ENCODE measurements around the gene IGF2BP2. TPM values are rescaled to one million over a fixed set of nuclear protein-coding genes. Genes with fewer than 3 reads are reported as not detected.

Gene IGF2BP2
- total and polyA plus RNA-seq, 8 donors = 4.0 to 303 (median 29.0) TPM

DNA sequence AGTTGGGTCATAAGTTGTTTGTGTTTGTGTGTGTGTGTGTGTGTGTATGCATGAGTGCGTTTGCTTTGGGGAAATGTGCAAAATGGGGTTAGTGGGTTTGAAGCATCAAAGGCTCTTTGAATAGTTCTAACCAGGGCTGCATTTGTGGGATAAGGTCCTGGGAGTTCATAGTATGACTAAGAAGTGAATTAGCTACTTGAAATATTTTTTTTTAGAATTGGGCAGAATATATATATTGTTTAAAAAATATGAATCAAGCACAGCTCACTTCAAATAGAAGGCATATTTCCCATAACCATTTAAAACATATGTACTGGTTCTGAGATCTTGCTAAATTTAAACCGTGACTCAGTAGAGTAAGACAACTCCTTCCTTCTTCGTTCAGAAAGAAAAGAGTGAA, 43.1 kb downstream of the IGF2BP2 start:
- Histone ChIP-seq H3K4me3 (no peak overlapping the region), H3K27ac (no peak overlapping the region), H3K27me3 (no peaks in the 10 kb centered on the region), H3K36me3 (no peaks in the 10 kb centered on the region), H3K4me1 (no peaks in the 10 kb centered on the region), H3K9me3 (no peaks in the 10 kb centered on the region)
- TF ChIP-seq POLR2AphosphoS5 (IDR thresholded peaks at IDR 0.05) (no peak), POLR2A (IDR thresholded peaks at IDR 0.05) (no peak), EP300 (IDR thresholded peaks at IDR 0.05) (no peak)
- TF ChIP-seq, protein P1, sequence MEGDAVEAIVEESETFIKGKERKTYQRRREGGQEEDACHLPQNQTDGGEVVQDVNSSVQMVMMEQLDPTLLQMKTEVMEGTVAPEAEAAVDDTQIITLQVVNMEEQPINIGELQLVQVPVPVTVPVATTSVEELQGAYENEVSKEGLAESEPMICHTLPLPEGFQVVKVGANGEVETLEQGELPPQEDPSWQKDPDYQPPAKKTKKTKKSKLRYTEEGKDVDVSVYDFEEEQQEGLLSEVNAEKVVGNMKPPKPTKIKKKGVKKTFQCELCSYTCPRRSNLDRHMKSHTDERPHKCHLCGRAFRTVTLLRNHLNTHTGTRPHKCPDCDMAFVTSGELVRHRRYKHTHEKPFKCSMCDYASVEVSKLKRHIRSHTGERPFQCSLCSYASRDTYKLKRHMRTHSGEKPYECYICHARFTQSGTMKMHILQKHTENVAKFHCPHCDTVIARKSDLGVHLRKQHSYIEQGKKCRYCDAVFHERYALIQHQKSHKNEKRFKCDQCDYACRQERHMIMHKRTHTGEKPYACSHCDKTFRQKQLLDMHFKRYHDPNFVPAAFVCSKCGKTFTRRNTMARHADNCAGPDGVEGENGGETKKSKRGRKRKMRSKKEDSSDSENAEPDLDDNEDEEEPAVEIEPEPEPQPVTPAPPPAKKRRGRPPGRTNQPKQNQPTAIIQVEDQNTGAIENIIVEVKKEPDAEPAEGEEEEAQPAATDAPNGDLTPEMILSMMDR (IDR thresholded peaks at IDR 0.05) = no peak
- intact Hi-C loops (cut with DNase I; ENCODE audit: low total_unique reads) = no loop called here
- DNase-seq = no peak
- 75 to 87% (median 82%) methylated on average over 3 of the region's 3 CpGs for WGBS, 5 donors

DNA sequence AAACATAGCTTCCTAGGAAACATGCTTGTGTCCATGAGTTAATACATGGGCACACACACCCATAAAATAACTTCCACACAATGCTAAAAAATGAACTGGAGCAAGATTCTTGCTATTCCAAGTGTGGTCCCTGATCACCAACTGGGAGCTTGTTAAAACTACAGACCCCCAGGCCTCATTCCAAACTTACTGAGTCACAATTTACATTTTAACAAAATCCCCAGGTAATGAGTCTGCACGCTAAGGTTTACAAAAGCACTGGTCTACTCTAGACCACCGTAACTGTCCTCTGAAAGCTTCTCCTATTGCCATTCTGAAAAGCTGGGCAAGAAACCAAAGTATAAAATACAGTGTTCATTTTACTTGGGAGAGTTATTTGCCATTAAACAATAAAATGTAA, 45.4 kb downstream of the IGF2BP2 start:
- Histone ChIP-seq H3K4me3 (no peak overlapping the region), H3K27me3 (no peaks in the 10 kb centered on the region), H3K4me1 (no peaks in the 10 kb centered on the region), H3K9me3 (no peaks in the 10 kb centered on the region), H3K36me3 (no peaks in the 10 kb centered on the region), H3K27ac (no peak overlapping the region)
- no peak for TF ChIP-seq POLR2A (IDR thresholded peaks at IDR 0.05)
- TF ChIP-seq, protein P1 (IDR thresholded peaks at IDR 0.05) = no peak
- TF ChIP-seq POLR2AphosphoS5 (IDR thresholded peaks at IDR 0.05) = no peak
- TF ChIP-seq EP300 (IDR thresholded peaks at IDR 0.05) = no peak
- intact Hi-C loops (cut with DNase I; ENCODE audit: low total_unique reads) = no loop called here
- 89 to 98% (median 90%) methylated on average over 2 of the region's 2 CpGs for WGBS, 5 donors
- DNase-seq = no peak

DNA sequence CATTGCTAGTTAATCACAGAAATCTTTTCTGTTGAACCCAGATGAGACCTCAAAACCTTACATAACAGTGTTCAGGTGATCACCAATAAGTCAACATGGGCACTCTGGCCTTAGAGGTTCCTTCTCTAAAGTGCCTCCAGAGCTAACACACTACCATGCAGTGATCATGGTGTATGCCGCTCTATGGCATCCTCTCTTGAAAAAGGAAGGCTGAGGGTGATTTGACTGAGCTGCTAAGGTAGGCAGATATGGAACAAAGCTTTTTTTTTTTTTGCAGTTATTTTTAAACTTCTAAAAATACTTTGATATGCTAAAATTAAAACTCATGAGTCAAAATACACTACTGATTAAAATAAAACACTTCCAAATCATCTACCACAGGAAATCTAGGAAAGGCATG, 46.0 kb downstream of the IGF2BP2 start:
- no peak overlapping the region for H3K4me3 ChIP-seq
- no peaks in the 10 kb centered on the region for H3K9me3 ChIP-seq
- TF ChIP-seq EP300 (IDR thresholded peaks at IDR 0.05) (no peak), POLR2A (IDR thresholded peaks at IDR 0.05) (no peak), POLR2AphosphoS5 (IDR thresholded peaks at IDR 0.05) (no peak)
- TF ChIP-seq, protein P1 (IDR thresholded peaks at IDR 0.05) = no peak
- no peak overlapping the region for H3K27ac ChIP-seq
- no peaks in the 10 kb centered on the region for H3K27me3 ChIP-seq
- 96 to 100% (median 97%) methylated on average over 1 of the region's 1 CpG for WGBS, 5 donors
- intact Hi-C loops (cut with DNase I; ENCODE audit: low total_unique reads) = no loop called here
- no peak for DNase-seq
- H3K36me3 ChIP-seq = no peaks in the 10 kb centered on the region
- peaks cover 4 to 5% (median 4%) of the 10 kb centered on the region in 4 donors for H3K4me1 ChIP-seq

DNA sequence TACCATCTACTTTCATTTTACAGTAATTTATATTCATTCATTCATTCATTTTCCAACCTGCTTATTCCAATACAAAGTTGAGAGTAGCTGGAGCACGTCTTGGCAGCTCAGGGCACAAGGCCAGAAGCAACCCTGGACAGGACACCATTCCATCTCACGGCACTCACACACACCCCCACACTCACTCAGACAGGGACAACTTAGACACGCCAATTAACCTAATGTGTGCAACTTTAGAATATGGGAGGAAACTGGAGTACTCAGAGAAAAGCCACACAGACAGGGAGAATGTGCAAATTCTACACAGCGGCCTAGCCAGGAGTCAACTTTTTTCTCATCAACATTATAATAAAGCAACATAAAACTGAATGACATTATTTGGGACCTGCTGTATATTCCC, 46.7 kb downstream of the IGF2BP2 start:
- peaks cover 6 to 8% (median 7%) of the 10 kb centered on the region in 4 donors for H3K4me1 ChIP-seq
- WGBS, 5 donors = 84 to 89% (median 87%) methylated on average over 4 of the region's 4 CpGs
- intact Hi-C loops (cut with DNase I; ENCODE audit: low total_unique reads) = no loop called here

More for the DNA sequence above, 46.7 kb downstream of the IGF2BP2 start:
- TF ChIP-seq POLR2A (IDR thresholded peaks at IDR 0.05) = no peak
- TF ChIP-seq, protein P1 (IDR thresholded peaks at IDR 0.05) = no peak
- no peak for TF ChIP-seq EP300 (IDR thresholded peaks at IDR 0.05)
- TF ChIP-seq POLR2AphosphoS5 (IDR thresholded peaks at IDR 0.05) = no peak
- Histone ChIP-seq H3K4me3 (no peak overlapping the region), H3K27ac (no peak overlapping the region), H3K9me3 (no peaks in the 10 kb centered on the region), H3K36me3 (no peaks in the 10 kb centered on the region), H3K27me3 (no peaks in the 10 kb centered on the region)
- DNase-seq = no peak
